ENCODE measurements around the gene ASS1. TPM values are rescaled to one million over a fixed set of nuclear protein-coding genes. Genes with fewer than 3 reads are reported as not detected.

The ASS1 gene
- total RNA-seq, 1 experiment from 2014 or later = 5.8 TPM

- intact Hi-C loops (cut with micrococcal nuclease; ENCODE audit: unreplicated experiment) = loop anchor here (5.0 kb wide), 1 partner anchor 99 kb away; no protein-coding TSS in a partner anchor
- CTCF ChIA-PET = interaction anchor here (0.6 to 1.6 kb wide), 3 partner anchors 220 to 555 kb away, joined by 3 to 8 read pairs (median 6); no protein-coding TSS in a partner anchor
- BruUV-seq (replicated peaks) = no TSS peak
Measured at GRCh38 chr9:130462685-130463540, 18.2 kb downstream of the ASS1 start.

GRCh38 chr9:130463763-130464745 is 19.3 kb downstream of the ASS1 start:
- no peaks in the 10 kb centered on the region for H3K4me1 ChIP-seq (ENCODE audit: insufficient read depth, low read length, poor library complexity, severe bottlenecking)
- TF ChIP-seq CTCF (conservative IDR thresholded peaks at IDR 0.05; ENCODE audit: low read depth, low read length) = no peak
- no peaks in the 10 kb centered on the region for H3K36me3 ChIP-seq (ENCODE audit: insufficient read depth, low read length, poor library complexity, severe bottlenecking)
- no peaks in the 10 kb centered on the region for H3K27me3 ChIP-seq (replicated peaks; ENCODE audit: insufficient read depth, low read depth, low read length, poor library complexity)
- no peak overlapping the region for H3K4me3 ChIP-seq (ENCODE audit: low read depth, low read length, poor library complexity, severe bottlenecking)
- no TSS peak for BruUV-seq (replicated peaks)
- DNase-seq (ENCODE audit: low spot score) = no peak
- H3K9me3 ChIP-seq (ENCODE audit: low read depth, low read length, poor library complexity, severe bottlenecking) = no peaks in the 10 kb centered on the region
- H3K27ac ChIP-seq (ENCODE audit: low read depth, low read length, poor library complexity, severe bottlenecking) = no peak overlapping the region
- ChIA-PET POLR2A (ENCODE audit: low non-redundant PET) (no interaction called here), CTCF (interaction anchor here (1.6 kb wide), 1 partner anchor 218 kb away, joined by 8 read pairs; no protein-coding TSS in a partner anchor)
- intact Hi-C loops (cut with micrococcal nuclease; ENCODE audit: unreplicated experiment) = loop anchor here (5.0 kb wide), 1 partner anchor 98 kb away; no protein-coding TSS in a partner anchor

More at GRCh38 chr9:130462685-130463540, 18.2 kb downstream of the ASS1 start:
- Histone ChIP-seq H3K9me3 (ENCODE audit: low read depth, low read length, poor library complexity, severe bottlenecking) (no peaks in the 10 kb centered on the region), H3K27me3 (replicated peaks; ENCODE audit: insufficient read depth, low read depth, low read length, poor library complexity) (no peaks in the 10 kb centered on the region), H3K4me1 (ENCODE audit: insufficient read depth, low read length, poor library complexity, severe bottlenecking) (no peaks in the 10 kb centered on the region), H3K27ac (ENCODE audit: low read depth, low read length, poor library complexity, severe bottlenecking) (no peak overlapping the region), H3K36me3 (ENCODE audit: insufficient read depth, low read length, poor library complexity, severe bottlenecking) (no peaks in the 10 kb centered on the region), H3K4me3 (ENCODE audit: low read depth, low read length, poor library complexity, severe bottlenecking) (no peak overlapping the region)
- DNase-seq (ENCODE audit: low spot score) = peak; percentile 41
- POLR2A ChIA-PET (ENCODE audit: low non-redundant PET) = no interaction called here
- TF ChIP-seq EZH2 (IDR thresholded peaks at IDR 0.05; ENCODE audit: borderline replicate concordance, low read depth, low read length, poor library complexity, severe bottlenecking) (no peak), CTCF (conservative IDR thresholded peaks at IDR 0.05; ENCODE audit: low read depth, low read length) (no peak)

- intact Hi-C loops (cut with micrococcal nuclease; ENCODE audit: unreplicated experiment) = no loop called here
- Histone ChIP-seq H3K36me3 (ENCODE audit: insufficient read depth, low read length, poor library complexity, severe bottlenecking) (no peaks in the 10 kb centered on the region), H3K27me3 (replicated peaks; ENCODE audit: insufficient read depth, low read depth, low read length, poor library complexity) (no peaks in the 10 kb centered on the region), H3K9me3 (ENCODE audit: low read depth, low read length, poor library complexity, severe bottlenecking) (no peaks in the 10 kb centered on the region), H3K27ac (ENCODE audit: low read depth, low read length, poor library complexity, severe bottlenecking) (no peak overlapping the region), H3K4me1 (ENCODE audit: insufficient read depth, low read length, poor library complexity, severe bottlenecking) (no peaks in the 10 kb centered on the region), H3K4me3 (ENCODE audit: low read depth, low read length, poor library complexity, severe bottlenecking) (no peak overlapping the region)
- POLR2A ChIA-PET (ENCODE audit: low non-redundant PET) = no interaction called here
- TF ChIP-seq EZH2 (IDR thresholded peaks at IDR 0.05; ENCODE audit: borderline replicate concordance, low read depth, low read length, poor library complexity, severe bottlenecking) (no peak), CTCF (conservative IDR thresholded peaks at IDR 0.05; ENCODE audit: low read depth, low read length) (no peak)
- no TSS peak for BruUV-seq (replicated peaks)
- CTCF ChIA-PET = interaction anchor here (0.8 kb wide), 1 partner anchor 220 kb away, joined by 3 read pairs; no protein-coding TSS in a partner anchor
- DNase-seq (ENCODE audit: low spot score) = no peak
Measured at GRCh38 chr9:130465383-130466096, 20.8 kb downstream of the ASS1 start.
